MM.1S (cell line): ENCODE results near the gene RUNDC3A.
A peak's percentile ranks its signal among the peaks of the same experiment; 100 is the strongest.
"Not testable (repeated sequence)": the region's sequence is repeated elsewhere in the genome, so short reads cannot be mapped to it uniquely, and the experiment has no call there.

Experiments
- DNase-seq: peaks from one replicate; pipeline ENCODE4 v3.0.0-alpha.2; 2015
- H2AFZ ChIP-seq: fragments of 300-600 bp; sonication (generic); 2 replicates; pipeline ENCODE4 v1.6.0; 2016; ENCODE audit warnings: antibody characterized with exemption, low read length
- H3F3A ChIP-seq: fragments of 300-600 bp; sonication (generic); 2 replicates; pipeline ENCODE4 v1.6.1; 2016; ENCODE audit warnings: mild to moderate bottlenecking, antibody characterized with exemption, low read length, moderate library complexity, mixed read lengths; ENCODE audit not compliant: insufficient read depth
- H3K27ac ChIP-seq: fragments of 300-600 bp; sonication (generic); 2 replicates; pipeline ENCODE4 v1.5.1; 2016; ENCODE audit warnings: mild to moderate bottlenecking, low read length
- H3K27me3 ChIP-seq: fragments of 300-600 bp; sonication (generic); replicated peaks from 2 replicates; pipeline ENCODE4 v1.6.0; 2016; ENCODE audit warnings: low read length; ENCODE audit not compliant: insufficient read depth
- H3K36me3 ChIP-seq: fragments of 300-600 bp; sonication (generic); replicated peaks from 2 replicates; pipeline ENCODE4 v1.6.1; 2016; ENCODE audit warnings: mild to moderate bottlenecking, low read length, mixed read lengths; ENCODE audit not compliant: insufficient read depth
- H3K4me1 ChIP-seq: fragments of 300-600 bp; sonication (generic); 2 replicates; pipeline ENCODE4 v1.6.1; 2016; ENCODE audit warnings: low read length, mixed read lengths
- H3K4me2 ChIP-seq: fragments of 300-600 bp; sonication (generic); 2 replicates; pipeline ENCODE4 v1.6.0; 2016; ENCODE audit warnings: low read depth, low read length
- H3K4me3 ChIP-seq: fragments of 300-600 bp; sonication (generic); 2 replicates; pipeline ENCODE4 v1.5.1; 2016; ENCODE audit warnings: low read length, mixed read lengths
- H3K79me2 ChIP-seq: fragments of 300-600 bp; sonication (generic); 2 replicates; pipeline ENCODE4 v1.6.1; 2016; ENCODE audit warnings: mixed run types, low read length, mixed read lengths
- H3K9ac ChIP-seq: fragments of 300-600 bp; sonication (generic); 2 replicates; pipeline ENCODE4 v1.6.1; 2016; ENCODE audit warnings: low read length, mixed read lengths
- H3K9me2 ChIP-seq: fragments of 300-600 bp; sonication (generic); replicated peaks from 2 replicates; pipeline ENCODE4 v1.6.1; 2016; ENCODE audit warnings: mild to moderate bottlenecking, low read length, mixed read lengths; ENCODE audit not compliant: insufficient read depth
- H3K9me3 ChIP-seq: fragments of 300-600 bp; sonication (generic); replicated peaks from 2 replicates; pipeline ENCODE4 v1.6.1; 2016; ENCODE audit warnings: mild to moderate bottlenecking, low read length, mixed read lengths; ENCODE audit not compliant: insufficient read depth
- H4K20me1 ChIP-seq: fragments of 300-600 bp; sonication (generic); 2 replicates; pipeline ENCODE4 v1.6.1; 2016; ENCODE audit warnings: mild to moderate bottlenecking, low read length, moderate library complexity, mixed read lengths; ENCODE audit not compliant: insufficient read depth
- CTCF ChIP-seq: fragments of 300-600 bp; sonication (generic); IDR thresholded peaks from 2 replicates; pipeline ENCODE4 v1.5.1; 2016; ENCODE audit warnings: antibody characterized with exemption, low read length, mixed read lengths
- EZH2 ChIP-seq: fragments of 300-600 bp; sonication (generic); optimal IDR thresholded peaks from 2 replicates; pipeline ENCODE3; 2017; ENCODE audit warnings: low read depth, mild to moderate bottlenecking, antibody characterized with exemption, low read length, mixed read lengths
- EZH2phosphoT487 ChIP-seq: fragments of 300-600 bp; sonication (generic); IDR thresholded peaks from 2 replicates; pipeline ENCODE4 v1.6.1; 2018; ENCODE audit warnings: antibody characterized with exemption, low read length

Gene RUNDC3A

GRCh38 chr17:44326861-44327444 is 18.6 kb downstream of the RUNDC3A start:
- peak overlapping the region; percentile 57 for H3K4me3 ChIP-seq
- no peak for TF ChIP-seq EZH2phosphoT487
- H3K27ac ChIP-seq: peak overlapping the region; percentile 22; the same call in 1 of the 2 replicates
- H3K9me2 ChIP-seq: no peaks in the 10 kb centered on the region
- peaks cover 7% of the 10 kb centered on the region for H3K4me1 ChIP-seq
- DNase-seq: peak; percentile 98
- H2AFZ ChIP-seq: peak overlapping the region; percentile 53; the same call in 1 of the 2 replicates
- peaks cover 22% of the 10 kb centered on the region for H3K79me2 ChIP-seq
- H3K36me3 ChIP-seq: no peaks in the 10 kb centered on the region; the same call in 1 of the 2 replicates
- H3K27me3 ChIP-seq: no peaks in the 10 kb centered on the region
- peak overlapping the region; percentile 41; the same call in 1 of the 2 replicates for H3K9ac ChIP-seq
- no peaks in the 10 kb centered on the region for H3K9me3 ChIP-seq
- peaks cover 21% of the 10 kb centered on the region for H3F3A ChIP-seq
- peak overlapping the region; percentile 71 for H3K4me2 ChIP-seq
- no peaks in the 10 kb centered on the region for H4K20me1 ChIP-seq

- H3K9me2 ChIP-seq: no peaks in the 10 kb centered on the region
- H3K4me3 ChIP-seq: no peak overlapping the region
- no peak overlapping the region for H3K9ac ChIP-seq
- H3K4me2 ChIP-seq: no peak overlapping the region
- H3K36me3 ChIP-seq: no peaks in the 10 kb centered on the region
- no peak for DNase-seq
- H3K9me3 ChIP-seq: no peaks in the 10 kb centered on the region
- no peaks in the 10 kb centered on the region for H4K20me1 ChIP-seq
- no peak overlapping the region for H2AFZ ChIP-seq
- H3K27me3 ChIP-seq: no peaks in the 10 kb centered on the region
- peaks cover 15% of the 10 kb centered on the region for H3K79me2 ChIP-seq
- peaks cover 7% of the 10 kb centered on the region for H3K4me1 ChIP-seq
- H3F3A ChIP-seq: peaks cover 21% of the 10 kb centered on the region
- TF ChIP-seq EZH2phosphoT487 (no peak), EZH2 (no peak)
- no peak overlapping the region for H3K27ac ChIP-seq
Observed at GRCh38 chr17:44327715-44328449, 19.5 kb downstream of the RUNDC3A start.

GRCh38 chr17:44329516-44329915 is 21.1 kb downstream of the RUNDC3A start:
- H3K4me3 ChIP-seq, H3K4me2 ChIP-seq, H3K9me2 ChIP-seq, H2AFZ ChIP-seq, H3K27ac ChIP-seq, H3K27me3 ChIP-seq, H3K9me3 ChIP-seq, H3K4me1 ChIP-seq, H4K20me1 ChIP-seq, H3K79me2 ChIP-seq, H3K9ac ChIP-seq, H3K36me3 ChIP-seq, DNase-seq: not testable (repeated sequence)
- peaks cover 21% of the 10 kb centered on the region for H3F3A ChIP-seq

- not testable (repeated sequence) for H3K9me2 ChIP-seq, H3K9ac ChIP-seq, H3K36me3 ChIP-seq, H2AFZ ChIP-seq, DNase-seq, H3K9me3 ChIP-seq, H3K4me1 ChIP-seq, H4K20me1 ChIP-seq, H3K4me2 ChIP-seq, H3K27me3 ChIP-seq, H3K27ac ChIP-seq, H3K79me2 ChIP-seq, H3K4me3 ChIP-seq
- peaks cover 16% of the 10 kb centered on the region for H3F3A ChIP-seq
Observed at GRCh38 chr17:44330263-44330662, 21.9 kb downstream of the RUNDC3A start.

- no peak overlapping the region for H3K27ac ChIP-seq
- no peak overlapping the region for H3K9ac ChIP-seq
- peak; percentile 87 for TF ChIP-seq CTCF
- TF ChIP-seq EZH2phosphoT487: no peak
- H3F3A ChIP-seq: peaks cover 6% of the 10 kb centered on the region; the same call in 1 of the 2 replicates
- H3K9me3 ChIP-seq: no peaks in the 10 kb centered on the region
- peak overlapping the region; percentile 88 for H2AFZ ChIP-seq
- H3K27me3 ChIP-seq: no peaks in the 10 kb centered on the region
- no peaks in the 10 kb centered on the region for H3K36me3 ChIP-seq
- H3K4me3 ChIP-seq: no peak overlapping the region
- peak overlapping the region; percentile 14; the same call in 1 of the 2 replicates for H3K4me2 ChIP-seq
- peak; percentile 90 for DNase-seq
- no peaks in the 10 kb centered on the region for H4K20me1 ChIP-seq
- H3K9me2 ChIP-seq: no peaks in the 10 kb centered on the region
- H3K4me1 ChIP-seq: peaks cover 4% of the 10 kb centered on the region; the same call in 1 of the 2 replicates
- H3K79me2 ChIP-seq: no peaks in the 10 kb centered on the region
Observed at GRCh38 chr17:44331249-44331760, 22.9 kb downstream of the RUNDC3A start.
